ENCODE results near the gene C2orf92. TPM values are rescaled to one million over a fixed set of nuclear protein-coding genes. Genes with fewer than 3 reads are reported as not detected.

The C2orf92 gene
- total RNA-seq, 2 donors from 2014 or later = 12.0 to 51.2 TPM

GRCh38 chr2:97719362-97720155 lies 50.0 kb downstream of the C2orf92 start:
- H3K36me3 Mint-ChIP-seq (ENCODE audit: low read depth) = peaks cover 98% of the 10 kb centered on the region
- H3K4me1 Mint-ChIP-seq = peaks cover 62% of the 10 kb centered on the region
- H3K27me3 Mint-ChIP-seq = no peaks in the 10 kb centered on the region
- peak overlapping the region; percentile 100 for H3K27ac Mint-ChIP-seq
- no peaks in the 10 kb centered on the region for H3K9me3 Mint-ChIP-seq
- no peak for ATAC-seq (replicated peaks)
- H3K4me3 Mint-ChIP-seq = peak overlapping the region; percentile 100

DNA sequence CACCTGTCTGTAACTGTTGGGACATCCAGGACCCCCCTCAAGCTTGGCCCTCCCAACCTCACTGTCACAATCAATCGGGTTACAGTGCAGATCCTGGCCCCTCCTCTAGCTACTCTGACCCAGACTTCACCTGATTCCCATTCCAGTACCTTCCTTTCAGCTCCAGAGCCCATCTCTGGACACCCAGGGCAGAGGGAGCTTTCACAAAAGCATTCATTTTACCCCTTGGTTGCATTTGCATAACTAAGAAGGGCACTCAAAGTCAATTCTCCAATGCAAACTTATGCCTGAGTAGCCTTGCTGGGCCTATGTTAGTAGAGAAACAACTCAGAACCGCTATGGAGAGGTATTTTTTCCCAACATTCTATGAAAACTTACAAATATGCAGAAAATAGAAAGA lies 51.2 kb downstream of the C2orf92 start:
- H3K36me3 Mint-ChIP-seq (ENCODE audit: low read depth) = peaks cover 98% of the 10 kb centered on the region
- H3K9me3 Mint-ChIP-seq = no peaks in the 10 kb centered on the region
- H3K27ac Mint-ChIP-seq = peak overlapping the region; percentile 3
- H3K4me3 Mint-ChIP-seq = peak overlapping the region; percentile 48
- no peak for ATAC-seq (replicated peaks)
- no peaks in the 10 kb centered on the region for H3K27me3 Mint-ChIP-seq
- H3K4me1 Mint-ChIP-seq = peaks cover 62% of the 10 kb centered on the region

DNA sequence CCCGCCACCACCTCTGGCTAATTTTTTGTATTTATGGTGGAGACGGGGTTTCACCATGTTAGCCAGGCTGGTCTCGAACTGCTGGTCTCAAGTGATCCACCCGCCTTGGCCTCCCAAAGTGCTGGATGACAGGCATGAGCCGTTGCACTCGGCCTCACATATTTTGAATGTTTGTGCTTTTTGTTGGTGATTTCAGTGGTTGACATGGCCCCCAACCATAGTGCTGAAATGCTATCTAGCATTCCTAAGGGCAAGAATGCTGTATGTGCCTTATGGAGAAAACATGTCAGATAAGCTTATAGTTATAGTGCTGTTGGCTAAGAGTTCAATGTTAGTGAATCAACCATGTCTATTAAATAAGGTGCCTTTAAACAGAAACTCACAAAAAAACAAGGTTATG lies 52.7 kb downstream of the C2orf92 start:
- Mint-ChIP-seq H3K4me1 (peaks cover 55% of the 10 kb centered on the region), H3K9me3 (no peaks in the 10 kb centered on the region), H3K36me3 (ENCODE audit: low read depth) (peaks cover 98% of the 10 kb centered on the region), H3K4me3 (no peak overlapping the region), H3K27ac (peak overlapping the region; percentile 36), H3K27me3 (no peaks in the 10 kb centered on the region)
- no peak for ATAC-seq (replicated peaks)

DNA sequence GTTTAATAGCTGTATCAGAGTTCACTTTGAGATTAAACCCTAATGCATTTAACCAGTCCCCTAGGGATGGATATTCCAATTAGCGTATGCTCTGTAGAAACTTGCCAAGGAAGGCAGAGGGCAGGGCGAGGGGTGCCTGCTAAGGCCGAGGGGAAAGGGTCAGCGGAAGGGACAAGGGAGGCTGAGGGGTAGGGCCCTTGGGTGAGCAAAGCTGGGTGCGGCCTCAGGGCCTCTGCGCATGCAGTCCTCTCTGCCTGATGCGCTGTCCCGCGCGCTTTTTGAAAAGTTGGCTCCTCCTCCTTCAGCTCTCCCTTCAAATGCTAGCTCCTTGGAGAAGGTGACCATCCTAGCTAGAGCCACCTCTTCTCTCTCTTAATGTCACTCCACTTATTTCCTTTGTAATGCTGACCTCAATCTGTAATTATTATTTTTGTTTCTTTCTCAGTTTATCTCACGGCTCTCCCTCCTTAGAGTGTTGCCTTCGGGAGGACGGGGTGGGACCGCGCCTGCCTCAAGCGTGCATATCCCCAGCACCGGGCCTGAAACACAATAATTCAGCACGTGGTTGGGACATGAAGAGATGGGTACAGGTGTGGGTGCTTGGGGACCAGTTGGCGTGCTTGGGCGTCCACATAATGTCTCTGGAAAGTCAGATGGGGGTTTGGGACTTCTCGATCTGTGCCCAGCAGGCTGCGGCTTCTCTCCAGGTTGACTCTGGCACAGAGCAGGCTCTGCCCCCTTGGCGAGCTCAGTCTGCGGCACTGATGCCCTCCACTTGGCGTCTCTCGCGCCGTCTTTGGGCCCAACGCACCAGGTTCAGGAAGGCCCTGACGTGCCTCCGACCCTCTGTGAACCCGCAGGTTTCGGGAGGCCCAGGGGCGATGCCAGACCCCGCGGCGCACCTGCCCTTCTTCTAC lies 53.9 kb downstream of the C2orf92 start:
- Mint-ChIP-seq H3K9me3 (no peaks in the 10 kb centered on the region), H3K36me3 (ENCODE audit: low read depth) (peaks cover 98% of the 10 kb centered on the region), H3K4me3 (no peak overlapping the region), H3K27me3 (no peaks in the 10 kb centered on the region), H3K27ac (no peak overlapping the region), H3K4me1 (peaks cover 58% of the 10 kb centered on the region)
- no peak for ATAC-seq (replicated peaks)

GRCh38 chr2:97724073-97724410 lies 54.5 kb downstream of the C2orf92 start:
- no peak for ATAC-seq (replicated peaks)

GRCh38 chr2:97724501-97724900 lies 55.0 kb downstream of the C2orf92 start:
- Mint-ChIP-seq H3K27ac (no peak overlapping the region), H3K9me3 (no peaks in the 10 kb centered on the region), H3K27me3 (no peaks in the 10 kb centered on the region), H3K4me3 (no peak overlapping the region), H3K4me1 (peaks cover 48% of the 10 kb centered on the region), H3K36me3 (ENCODE audit: low read depth) (peaks cover 98% of the 10 kb centered on the region)
- no peak for ATAC-seq (replicated peaks)

More at GRCh38 chr2:97724073-97724410, 54.5 kb downstream of the C2orf92 start:
- Mint-ChIP-seq H3K36me3 (ENCODE audit: low read depth) (peaks cover 98% of the 10 kb centered on the region), H3K27me3 (no peaks in the 10 kb centered on the region), H3K27ac (no peak overlapping the region), H3K9me3 (no peaks in the 10 kb centered on the region), H3K4me1 (peaks cover 52% of the 10 kb centered on the region), H3K4me3 (no peak overlapping the region)

- no peak overlapping the region for H3K4me3 Mint-ChIP-seq
- peaks cover 44% of the 10 kb centered on the region for H3K4me1 Mint-ChIP-seq
- H3K36me3 Mint-ChIP-seq (ENCODE audit: low read depth) = peaks cover 98% of the 10 kb centered on the region
- peak overlapping the region; percentile 40 for H3K27ac Mint-ChIP-seq
- H3K9me3 Mint-ChIP-seq = no peaks in the 10 kb centered on the region
- H3K27me3 Mint-ChIP-seq = no peaks in the 10 kb centered on the region
- no peak for ATAC-seq (replicated peaks)
These were observed 55.6 kb downstream of the C2orf92 start for GRCh38 chr2:97724946-97725688.

DNA sequence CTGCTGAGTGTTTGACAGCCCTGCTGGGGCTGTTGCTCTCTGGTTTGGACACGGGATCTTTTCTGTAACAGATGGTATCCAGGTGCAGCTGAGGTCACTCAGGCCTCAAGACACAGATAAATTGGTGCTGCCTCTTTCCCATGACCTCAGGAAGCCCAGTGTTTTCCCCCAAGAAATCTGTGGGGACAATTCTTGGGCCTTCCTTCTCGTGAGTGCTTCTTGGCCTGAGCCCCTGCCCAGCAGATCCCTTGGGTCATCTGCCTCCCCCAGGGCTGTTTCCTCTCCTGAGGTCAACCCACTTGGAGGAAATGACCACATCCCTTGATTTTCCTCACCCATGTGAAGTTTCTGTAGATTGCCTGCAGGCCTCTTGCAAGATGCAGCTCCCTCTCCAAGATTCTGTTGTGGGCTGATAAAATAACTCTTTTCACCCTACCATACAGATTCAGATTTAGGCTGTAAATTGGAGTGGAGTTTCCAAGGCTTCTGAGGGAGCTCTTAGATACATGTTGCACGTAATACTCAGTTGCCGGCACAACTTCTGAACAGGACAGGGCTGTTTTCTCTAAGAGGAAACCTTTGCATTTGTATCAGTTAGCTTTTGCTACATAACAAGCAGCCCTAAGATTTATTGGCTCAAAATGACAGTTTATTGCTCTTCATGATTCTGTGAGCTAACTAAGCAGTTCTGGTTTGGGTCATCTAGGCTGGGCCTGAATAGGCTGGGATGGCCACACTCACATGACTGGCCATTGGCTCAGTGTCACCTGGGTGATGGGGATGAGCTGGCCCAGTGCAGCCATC lies 57.0 kb downstream of the C2orf92 start:
- Mint-ChIP-seq H3K9me3 (no peaks in the 10 kb centered on the region), H3K27me3 (no peaks in the 10 kb centered on the region), H3K36me3 (ENCODE audit: low read depth) (peaks cover 98% of the 10 kb centered on the region), H3K27ac (peak overlapping the region; percentile 83), H3K4me1 (peaks cover 39% of the 10 kb centered on the region), H3K4me3 (no peak overlapping the region)
- ATAC-seq (replicated peaks) = no peak

DNA sequence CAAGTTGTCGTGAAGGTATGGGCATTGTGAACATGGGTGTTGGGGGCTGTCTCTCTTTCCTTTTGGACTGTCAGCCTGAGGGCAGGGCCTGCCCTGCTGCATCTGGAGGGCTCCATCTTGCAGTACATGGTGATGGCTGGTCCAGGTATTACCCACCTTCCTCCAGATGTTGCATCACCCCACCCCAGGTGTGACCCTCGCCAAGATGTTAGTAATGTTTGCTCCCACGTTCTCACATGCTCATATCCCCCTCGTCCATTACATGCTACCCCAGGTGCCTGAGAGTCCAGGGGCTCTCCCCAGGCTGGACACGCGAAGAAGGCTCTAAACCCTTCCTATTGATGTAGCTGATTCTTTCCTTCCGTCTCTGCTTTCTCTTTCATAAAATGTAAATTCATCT lies 57.8 kb downstream of the C2orf92 start:
- peaks cover 100% of the 10 kb centered on the region for H3K36me3 Mint-ChIP-seq (ENCODE audit: low read depth)
- peak overlapping the region; percentile 57 for H3K4me3 Mint-ChIP-seq
- ATAC-seq (replicated peaks) = no peak
- H3K9me3 Mint-ChIP-seq = no peaks in the 10 kb centered on the region
- peak overlapping the region; percentile 83 for H3K27ac Mint-ChIP-seq
- no peaks in the 10 kb centered on the region for H3K27me3 Mint-ChIP-seq
- H3K4me1 Mint-ChIP-seq = peaks cover 40% of the 10 kb centered on the region

DNA sequence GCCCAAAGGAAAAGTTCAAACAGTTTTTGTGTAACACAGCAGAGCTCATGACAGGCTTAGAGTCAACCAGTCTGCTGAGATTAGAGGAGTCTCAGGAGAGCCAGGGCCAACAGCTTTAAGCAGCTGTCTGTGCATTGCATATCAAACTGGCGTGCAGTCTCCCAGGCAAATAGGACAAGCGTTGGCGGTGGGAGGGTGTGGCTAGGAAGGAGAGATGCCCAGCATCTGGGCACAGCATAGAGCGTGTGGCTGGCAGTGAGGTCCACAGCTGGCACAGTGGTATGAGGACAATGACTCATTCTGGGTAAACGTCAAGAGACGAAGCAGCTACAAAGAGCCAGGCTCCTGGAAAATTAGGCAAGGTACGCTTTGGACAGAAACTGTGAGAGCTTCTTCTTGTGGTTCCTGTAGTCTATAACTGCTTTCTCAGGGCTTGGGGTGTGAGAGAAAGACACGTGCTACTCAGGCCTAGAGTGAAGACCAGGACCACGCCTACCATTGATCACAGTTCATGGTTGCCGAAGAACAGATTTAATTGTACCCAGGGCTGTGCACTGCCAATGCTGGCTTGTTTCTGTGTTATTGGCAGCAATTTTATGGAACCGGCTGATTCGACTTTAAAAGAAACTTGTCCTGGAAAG lies 58.7 kb downstream of the C2orf92 start:
- ATAC-seq (replicated peaks) = peak; percentile 89
- Mint-ChIP-seq H3K9me3 (no peaks in the 10 kb centered on the region), H3K4me1 (peaks cover 33% of the 10 kb centered on the region), H3K27me3 (no peaks in the 10 kb centered on the region), H3K36me3 (ENCODE audit: low read depth) (peaks cover 97% of the 10 kb centered on the region), H3K4me3 (peak overlapping the region; percentile 57), H3K27ac (peak overlapping the region; percentile 83)

GRCh38 chr2:97730245-97730644 lies 60.7 kb downstream of the C2orf92 start:
- ATAC-seq (replicated peaks) = no peak
- no peaks in the 10 kb centered on the region for H3K27me3 Mint-ChIP-seq
- H3K27ac Mint-ChIP-seq = no peak overlapping the region
- no peak overlapping the region for H3K4me3 Mint-ChIP-seq
- peaks cover 94% of the 10 kb centered on the region for H3K36me3 Mint-ChIP-seq (ENCODE audit: low read depth)
- peaks cover 30% of the 10 kb centered on the region for H3K4me1 Mint-ChIP-seq
- no peaks in the 10 kb centered on the region for H3K9me3 Mint-ChIP-seq

- peak overlapping the region; percentile 77 for H3K27ac Mint-ChIP-seq
- peaks cover 22% of the 10 kb centered on the region for H3K4me1 Mint-ChIP-seq
- no peak for ATAC-seq (replicated peaks)
- H3K36me3 Mint-ChIP-seq (ENCODE audit: low read depth) = peaks cover 87% of the 10 kb centered on the region
- no peak overlapping the region for H3K4me3 Mint-ChIP-seq
- no peaks in the 10 kb centered on the region for H3K9me3 Mint-ChIP-seq
- H3K27me3 Mint-ChIP-seq = no peaks in the 10 kb centered on the region
These were observed 61.9 kb downstream of the C2orf92 start for GRCh38 chr2:97731274-97732020.
